WERI-Rb-1 (cell line): ENCODE measurements around the gene TNFRSF8.

Source experiments
- DNase-seq: peaks from one replicate; pipeline ENCODE4 v3.0.0-alpha.2; 2020
- H3K27ac ChIP-seq: fragments of 250-450 bp; sonication (Bioruptor Pico); 2 replicates; pipeline ENCODE4 v1.5.1; 2020; ENCODE audit warnings: mild to moderate bottlenecking, moderate library complexity
- H3K27me3 ChIP-seq: fragments of 250-450 bp; sonication (Bioruptor Pico); 2 replicates; pipeline ENCODE4 v1.5.1; 2021; ENCODE audit warnings: mild to moderate bottlenecking, low read depth, moderate library complexity; ENCODE audit not compliant: insufficient read depth, severe bottlenecking
- H3K36me3 ChIP-seq: fragments of 250-450 bp; sonication (Bioruptor Pico); 2 replicates; pipeline ENCODE4 v1.5.1; 2020; ENCODE audit warnings: mild to moderate bottlenecking, moderate library complexity
- H3K4me3 ChIP-seq: 2 replicates; pipeline ENCODE4 v1.5.1; 2011; ENCODE audit warnings: low read depth, mild to moderate bottlenecking, control low read depth, low read length
- H3K9me3 ChIP-seq: fragments of 250-450 bp; sonication (Bioruptor Pico); 2 replicates; pipeline ENCODE4 v1.5.1; 2021; ENCODE audit warnings: mild to moderate bottlenecking, moderate library complexity; ENCODE audit not compliant: severe bottlenecking
- CTCF ChIP-seq: IDR thresholded peaks from 2 replicates; pipeline ENCODE4 v1.5.1; 2011; ENCODE audit warnings: low read depth, mild to moderate bottlenecking, control low read depth, inconsistent platforms, low read length

TNFRSF8 gene

GRCh38 chr1:12188657-12189327 is 125.7 kb downstream of the TNFRSF8 start:
- DNase-seq, result no peak
- no peak for TF ChIP-seq CTCF
- Histone ChIP-seq H3K9me3 (no peaks in the 10 kb centered on the region), H3K4me3 (no peak overlapping the region), H3K27ac (no peak overlapping the region), H3K27me3 (peaks cover 46% of the 10 kb centered on the region), H3K36me3 (no peaks in the 10 kb centered on the region)

DNA sequence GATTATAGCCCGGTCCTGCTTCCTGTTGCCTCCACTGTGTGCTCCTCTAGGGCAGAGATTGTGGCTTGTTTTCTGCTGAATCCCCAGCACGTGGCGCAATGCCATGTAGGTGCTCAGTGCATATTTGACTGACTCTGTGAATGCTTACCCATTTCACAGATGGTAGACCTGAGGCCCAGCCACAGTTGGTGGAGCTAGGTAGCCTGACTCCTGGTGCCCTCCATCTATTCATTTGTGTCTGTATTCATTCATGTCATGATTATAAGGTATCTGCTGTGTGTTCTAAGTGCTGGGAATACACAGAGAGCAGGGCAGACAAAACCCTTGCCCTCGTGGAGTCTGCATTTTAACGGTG is 126.2 kb downstream of the TNFRSF8 start:
- no peak for TF ChIP-seq CTCF
- no peak overlapping the region for H3K27ac ChIP-seq
- no peak overlapping the region for H3K4me3 ChIP-seq
- H3K27me3 ChIP-seq, result peaks cover 43% of the 10 kb centered on the region
- no peaks in the 10 kb centered on the region for H3K36me3 ChIP-seq
- no peak for DNase-seq
- no peaks in the 10 kb centered on the region for H3K9me3 ChIP-seq

DNA sequence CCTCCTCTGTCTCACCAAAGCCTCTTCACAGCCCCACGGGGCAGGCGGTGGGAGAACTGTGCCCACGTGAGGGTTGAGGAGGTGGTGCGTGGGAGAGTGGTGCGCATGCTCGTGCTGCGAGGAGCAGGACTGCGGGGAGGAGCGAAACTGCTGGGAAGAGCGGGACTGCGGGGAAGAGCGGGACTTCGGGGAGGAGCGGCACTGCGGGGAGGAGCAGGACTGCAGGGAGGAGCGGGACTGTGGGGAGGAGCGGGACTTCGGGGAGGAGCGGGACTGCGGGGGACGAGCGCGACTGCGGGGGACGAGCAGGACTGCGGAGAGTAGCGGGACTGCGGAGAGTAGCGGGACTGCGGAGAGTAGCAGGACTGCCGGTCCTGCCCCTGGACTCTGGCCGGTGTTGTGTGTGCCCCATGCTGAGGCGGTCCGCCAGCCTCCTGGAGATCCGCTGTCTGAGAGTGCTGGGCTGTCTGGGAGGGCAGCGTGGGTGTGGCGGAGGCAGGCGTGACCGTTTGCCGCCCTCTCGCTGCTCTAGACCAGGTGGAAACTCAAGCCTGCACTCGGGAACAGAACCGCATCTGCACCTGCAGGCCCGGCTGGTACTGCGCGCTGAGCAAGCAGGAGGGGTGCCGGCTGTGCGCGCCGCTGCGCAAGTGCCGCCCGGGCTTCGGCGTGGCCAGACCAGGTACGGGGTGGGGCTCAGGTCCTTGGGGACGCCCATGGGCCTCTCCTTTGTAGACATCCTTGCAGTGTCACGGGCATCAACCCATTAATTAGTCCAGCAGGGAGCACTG is 128.3 kb downstream of the TNFRSF8 start:
- peaks cover 28% of the 10 kb centered on the region for H3K27me3 ChIP-seq
- no peak for DNase-seq
- no peak overlapping the region for H3K4me3 ChIP-seq
- H3K27ac ChIP-seq, result no peak overlapping the region
- no peak for TF ChIP-seq CTCF
- no peaks in the 10 kb centered on the region for H3K36me3 ChIP-seq
- H3K9me3 ChIP-seq, result no peaks in the 10 kb centered on the region
